Liver (tissue), 9 donors: ENCODE results near the gene CDK10. TPM values are rescaled to one million over a fixed set of nuclear protein-coding genes. Genes with fewer than 3 reads are reported as not detected.

Source experiments
- DNase-seq: peaks from one replicate; pipeline ENCODE4 v3.0.0-alpha.2; 2017; ENCODE audit warnings: low spot score
- H3K27ac ChIP-seq, 2 donors: one replicate each; pipeline ENCODE4 v1.7.0; 2013; ENCODE audit warnings: inconsistent platforms in 2 of 2, low read length in 2 of 2, control low read depth in 1 of 2, low read depth in 1 of 2, mild to moderate bottlenecking in 1 of 2
- H3K27me3 ChIP-seq, 4 donors: one replicate each; pipeline versions ENCODE4 v1.6.1 to v1.7.0; 2013; ENCODE audit warnings: low read length in 3 of 4, inconsistent platforms in 1 of 4, mild to moderate bottlenecking in 1 of 4, moderate library complexity in 1 of 4; ENCODE audit not compliant: control insufficient read depth in 4 of 4, insufficient read depth in 4 of 4
- H3K36me3 ChIP-seq, 4 donors: one replicate each; pipeline versions ENCODE4 v1.6.1 to v1.7.0; 2013; ENCODE audit warnings: low read length in 3 of 4, mild to moderate bottlenecking in 3 of 4, low read depth in 1 of 4, moderate library complexity in 1 of 4; ENCODE audit not compliant: control insufficient read depth in 4 of 4, insufficient read depth in 3 of 4
- H3K4me1 ChIP-seq, 4 donors: one replicate each; pipeline versions ENCODE4 v1.6.1 to v1.7.0; 2013; ENCODE audit warnings: low read length in 3 of 4, mild to moderate bottlenecking in 3 of 4, moderate library complexity in 1 of 4; ENCODE audit not compliant: control insufficient read depth in 4 of 4, insufficient read depth in 4 of 4
- H3K4me3 ChIP-seq, 3 donors: one replicate each; pipeline versions ENCODE4 v1.6.1 to v1.7.0; 2013; ENCODE audit warnings: low read length in 3 of 3, control low read depth in 1 of 3, low read depth in 1 of 3, mild to moderate bottlenecking in 1 of 3
- H3K9ac ChIP-seq, 2 donors: one replicate each; pipeline ENCODE4 v1.7.0; 2013; ENCODE audit warnings: low read length in 2 of 2, mild to moderate bottlenecking in 2 of 2, moderate library complexity in 2 of 2, control low read depth in 1 of 2, low read depth in 1 of 2
- H3K9me3 ChIP-seq, 4 donors: one replicate each; pipeline versions ENCODE4 v1.6.1 to v1.7.0; 2013; ENCODE audit warnings: low read length in 3 of 4; ENCODE audit not compliant: control insufficient read depth in 4 of 4
- EGR1 ChIP-seq, 2 donors: IDR thresholded peaks; 2 replicates each; pipeline ENCODE4 v1.6.1; 2016 to 2018; ENCODE audit warnings: antibody characterized with exemption in 2 of 2, low read depth in 2 of 2
- FOXA2 ChIP-seq: IDR thresholded peaks from 2 replicates; pipeline ENCODE4 v1.6.1; 2016; ENCODE audit warnings: antibody characterized with exemption
- HNF4A ChIP-seq, 2 donors: conservative IDR thresholded peaks; 2 replicates each; pipeline ENCODE4 v1.6.1; 2016; ENCODE audit warnings: antibody characterized with exemption in 2 of 2, mild to moderate bottlenecking in 2 of 2
- HNF4G ChIP-seq: IDR thresholded peaks from 2 replicates; pipeline ENCODE4 v1.6.1; 2016; ENCODE audit warnings: antibody characterized with exemption
- JUND ChIP-seq, 2 donors: IDR thresholded peaks; 2 replicates each; pipeline ENCODE4 v1.6.1; 2016; ENCODE audit warnings: antibody characterized with exemption in 2 of 2
- NR2F2 ChIP-seq: IDR thresholded peaks from 2 replicates; pipeline ENCODE4 v1.6.1; 2016; ENCODE audit warnings: antibody characterized with exemption
- RAD21 ChIP-seq, 2 donors: IDR thresholded peaks; 2 replicates each; pipeline ENCODE4 v1.6.1; 2016; ENCODE audit warnings: antibody characterized with exemption in 2 of 2, mild to moderate bottlenecking in 2 of 2
- RXRA ChIP-seq, 2 donors: IDR thresholded peaks; 2 replicates each; pipeline ENCODE4 v1.6.1; 2017 to 2018; ENCODE audit warnings: antibody characterized with exemption in 2 of 2, mild to moderate bottlenecking in 1 of 2
- YY1 ChIP-seq: IDR thresholded peaks from 2 replicates; pipeline ENCODE4 v1.6.1; 2016; ENCODE audit warnings: antibody characterized with exemption, mild to moderate bottlenecking
- WGBS: extraction: QIAGEN DNeasy Blood & Tissue Kit; methylation state at CpG from one replicate; pipeline ENCODE4 v1.1.7; 2013; 5-methylcytosine and 5-hydroxymethylcytosine counted together
- polyA plus RNA-seq, 2 donors: library from polyadenylated mRNA; stranded (reverse) in 1 of 2; unstranded in 1 of 2; fragments of 200-250 nt in 1 of 2; fragments of >200 nt in 1 of 2; fragmentation: Nextera tagmentation in 1 of 2; extraction: Ambion mirVana in 1 of 2; gene quantifications; one replicate each; pipeline versions ENCODE4 v1.2.1 to v1.2.3, GENCODE V29; 2013 to 2015
- total RNA-seq, 2 donors: library from RNA; depleted of rRNA; stranded (reverse); fragments of >200 nt; gene quantifications; one replicate each; pipeline ENCODE4 v1.2.3, GENCODE V29; 2014
- TF ChIP-seq, protein P1 (sequence below): IDR thresholded peaks from 2 replicates; pipeline ENCODE4 v1.6.1; 2016; ENCODE audit warnings: antibody characterized with exemption
- TF ChIP-seq, protein P2 (sequence below): IDR thresholded peaks from 2 replicates; pipeline ENCODE4 v1.6.1; 2016; ENCODE audit warnings: antibody characterized with exemption
- TF ChIP-seq, protein P3 (sequence below): IDR thresholded peaks from 2 replicates; pipeline ENCODE4 v1.6.1; 2016; ENCODE audit warnings: antibody characterized with exemption
- TF ChIP-seq, protein P4 (sequence below): IDR thresholded peaks from 2 replicates; pipeline ENCODE4 v1.6.1; 2016; ENCODE audit warnings: antibody characterized with exemption, mild to moderate bottlenecking
- donor health status: healthy.
- donor health status: healthy.
- donor health status: healthy.
- donor health status: healthy.
- donor health status: healthy.

Gene CDK10
- total and polyA plus RNA-seq, 4 donors = 25.1 to 81.2 (median 56.0) TPM

DNA sequence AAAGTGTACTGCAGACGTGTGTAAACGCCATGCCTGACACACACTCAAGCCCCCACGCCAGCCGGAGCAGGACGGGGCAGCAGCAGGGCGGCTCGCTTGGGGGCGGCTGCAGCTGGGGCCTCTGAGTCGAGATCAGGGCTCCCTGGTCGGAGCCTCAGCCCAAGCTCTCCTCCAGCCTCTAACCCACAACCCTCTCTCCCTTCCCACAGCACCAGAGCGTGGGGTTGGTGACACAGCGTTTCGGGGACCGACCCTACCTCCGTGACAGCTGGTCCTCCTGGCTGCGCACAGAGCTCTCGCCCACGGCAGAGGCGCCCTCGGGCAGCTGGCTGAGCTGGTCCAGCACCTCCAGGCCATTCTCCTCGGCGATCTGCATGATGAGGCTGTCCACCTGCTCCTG, 40.2 kb upstream of the CDK10 start:
- Histone ChIP-seq H3K9ac (no peak overlapping the region), H3K27me3 (no peaks in the 10 kb centered on the region), H3K36me3 (peaks cover 11 to 37% (median 20%) of the 10 kb centered on the region in 4 donors), H3K9me3 (no peaks in the 10 kb centered on the region), H3K4me3 (no peak overlapping the region), H3K27ac (no peak overlapping the region), H3K4me1 (no peaks in the 10 kb centered on the region)
- WGBS = 97% methylated on average over 22 of the region's 22 CpGs
- TF ChIP-seq FOXA2 = no peak
- TF ChIP-seq, protein P1, sequence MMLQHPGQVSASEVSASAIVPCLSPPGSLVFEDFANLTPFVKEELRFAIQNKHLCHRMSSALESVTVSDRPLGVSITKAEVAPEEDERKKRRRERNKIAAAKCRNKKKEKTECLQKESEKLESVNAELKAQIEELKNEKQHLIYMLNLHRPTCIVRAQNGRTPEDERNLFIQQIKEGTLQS = no peak
- no peak for DNase-seq

DNA sequence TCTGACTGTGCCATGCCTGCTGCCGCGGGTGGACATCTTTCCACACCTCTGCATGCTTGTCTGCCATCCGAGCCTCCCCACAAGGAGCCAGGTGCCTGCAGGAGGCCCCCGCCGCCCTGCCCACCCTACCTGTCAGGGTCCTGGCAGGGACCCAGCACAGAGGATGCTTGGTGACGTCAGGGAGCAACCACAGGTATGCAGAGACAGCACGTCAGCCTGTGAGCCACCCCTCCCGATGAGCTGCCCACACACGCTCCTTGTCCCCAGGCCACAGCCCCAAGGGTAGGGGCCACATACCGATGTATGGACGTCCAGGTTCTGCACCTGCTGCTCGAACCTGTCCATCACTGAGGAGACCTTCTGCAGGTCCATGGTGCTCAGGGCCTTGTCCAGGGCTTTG, 39.6 kb upstream of the CDK10 start:
- H3K9ac ChIP-seq = no peak overlapping the region
- peaks cover 11 to 39% (median 20%) of the 10 kb centered on the region in 4 donors for H3K36me3 ChIP-seq
- TF ChIP-seq RXRA (IDR thresholded peaks at IDR 0.05) = no peak
- TF ChIP-seq HNF4A (conservative IDR thresholded peaks at IDR 0.05) = no peak
- TF ChIP-seq, protein P2, sequence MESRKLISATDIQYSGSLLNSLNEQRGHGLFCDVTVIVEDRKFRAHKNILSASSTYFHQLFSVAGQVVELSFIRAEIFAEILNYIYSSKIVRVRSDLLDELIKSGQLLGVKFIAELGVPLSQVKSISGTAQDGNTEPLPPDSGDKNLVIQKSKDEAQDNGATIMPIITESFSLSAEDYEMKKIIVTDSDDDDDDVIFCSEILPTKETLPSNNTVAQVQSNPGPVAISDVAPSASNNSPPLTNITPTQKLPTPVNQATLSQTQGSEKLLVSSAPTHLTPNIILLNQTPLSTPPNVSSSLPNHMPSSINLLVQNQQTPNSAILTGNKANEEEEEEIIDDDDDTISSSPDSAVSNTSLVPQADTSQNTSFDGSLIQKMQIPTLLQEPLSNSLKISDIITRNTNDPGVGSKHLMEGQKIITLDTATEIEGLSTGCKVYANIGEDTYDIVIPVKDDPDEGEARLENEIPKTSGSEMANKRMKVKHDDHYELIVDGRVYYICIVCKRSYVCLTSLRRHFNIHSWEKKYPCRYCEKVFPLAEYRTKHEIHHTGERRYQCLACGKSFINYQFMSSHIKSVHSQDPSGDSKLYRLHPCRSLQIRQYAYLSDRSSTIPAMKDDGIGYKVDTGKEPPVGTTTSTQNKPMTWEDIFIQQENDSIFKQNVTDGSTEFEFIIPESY = no peak
- no peak for TF ChIP-seq JUND (IDR thresholded peaks at IDR 0.05)
- TF ChIP-seq, protein P3, sequence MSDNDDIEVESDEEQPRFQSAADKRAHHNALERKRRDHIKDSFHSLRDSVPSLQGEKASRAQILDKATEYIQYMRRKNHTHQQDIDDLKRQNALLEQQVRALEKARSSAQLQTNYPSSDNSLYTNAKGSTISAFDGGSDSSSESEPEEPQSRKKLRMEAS = no peak
- no peak for TF ChIP-seq EGR1 (IDR thresholded peaks at IDR 0.05; ENCODE audit: low read depth in 2 of 2)
- TF ChIP-seq RAD21 (IDR thresholded peaks at IDR 0.05) = no peak
- TF ChIP-seq NR2F2 = no peak
- TF ChIP-seq HNF4G = no peak
- TF ChIP-seq YY1 = no peak
- TF ChIP-seq, protein P1 = no peak
- TF ChIP-seq, protein P4, sequence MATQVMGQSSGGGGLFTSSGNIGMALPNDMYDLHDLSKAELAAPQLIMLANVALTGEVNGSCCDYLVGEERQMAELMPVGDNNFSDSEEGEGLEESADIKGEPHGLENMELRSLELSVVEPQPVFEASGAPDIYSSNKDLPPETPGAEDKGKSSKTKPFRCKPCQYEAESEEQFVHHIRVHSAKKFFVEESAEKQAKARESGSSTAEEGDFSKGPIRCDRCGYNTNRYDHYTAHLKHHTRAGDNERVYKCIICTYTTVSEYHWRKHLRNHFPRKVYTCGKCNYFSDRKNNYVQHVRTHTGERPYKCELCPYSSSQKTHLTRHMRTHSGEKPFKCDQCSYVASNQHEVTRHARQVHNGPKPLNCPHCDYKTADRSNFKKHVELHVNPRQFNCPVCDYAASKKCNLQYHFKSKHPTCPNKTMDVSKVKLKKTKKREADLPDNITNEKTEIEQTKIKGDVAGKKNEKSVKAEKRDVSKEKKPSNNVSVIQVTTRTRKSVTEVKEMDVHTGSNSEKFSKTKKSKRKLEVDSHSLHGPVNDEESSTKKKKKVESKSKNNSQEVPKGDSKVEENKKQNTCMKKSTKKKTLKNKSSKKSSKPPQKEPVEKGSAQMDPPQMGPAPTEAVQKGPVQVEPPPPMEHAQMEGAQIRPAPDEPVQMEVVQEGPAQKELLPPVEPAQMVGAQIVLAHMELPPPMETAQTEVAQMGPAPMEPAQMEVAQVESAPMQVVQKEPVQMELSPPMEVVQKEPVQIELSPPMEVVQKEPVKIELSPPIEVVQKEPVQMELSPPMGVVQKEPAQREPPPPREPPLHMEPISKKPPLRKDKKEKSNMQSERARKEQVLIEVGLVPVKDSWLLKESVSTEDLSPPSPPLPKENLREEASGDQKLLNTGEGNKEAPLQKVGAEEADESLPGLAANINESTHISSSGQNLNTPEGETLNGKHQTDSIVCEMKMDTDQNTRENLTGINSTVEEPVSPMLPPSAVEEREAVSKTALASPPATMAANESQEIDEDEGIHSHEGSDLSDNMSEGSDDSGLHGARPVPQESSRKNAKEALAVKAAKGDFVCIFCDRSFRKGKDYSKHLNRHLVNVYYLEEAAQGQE = no peak
- no peaks in the 10 kb centered on the region for H3K9me3 ChIP-seq
- no peaks in the 10 kb centered on the region for H3K27me3 ChIP-seq
- WGBS = 96% methylated on average over 12 of the region's 12 CpGs
- no peak overlapping the region for H3K4me3 ChIP-seq
- H3K4me1 ChIP-seq = no peaks in the 10 kb centered on the region
- H3K27ac ChIP-seq = no peak overlapping the region
- DNase-seq = no peak
